Muscle layer of duodenum (tissue), 2 donors: ENCODE data around the gene CDH5.

ENCODE experiments used
- H3K27ac ChIP-seq: one replicate; pipeline ENCODE4 v1.7.0; 2013; ENCODE audit warnings: mild to moderate bottlenecking, low read length
- H3K27me3 ChIP-seq: one replicate; pipeline ENCODE4 v1.7.0; 2013; ENCODE audit warnings: low read depth, mild to moderate bottlenecking, control low read depth, low read length
- H3K36me3 ChIP-seq, 2 donors: one replicate each; pipeline ENCODE4 v1.7.0; 2013; ENCODE audit warnings: low read length in 2 of 2, control low read depth in 1 of 2, mild to moderate bottlenecking in 1 of 2; ENCODE audit not compliant: insufficient read depth in 2 of 2, control insufficient read depth in 1 of 2
- H3K4me1 ChIP-seq, 2 donors: one replicate each; pipeline ENCODE4 v1.7.0; 2013; ENCODE audit warnings: low read length in 2 of 2, mild to moderate bottlenecking in 2 of 2, control low read depth in 1 of 2, moderate library complexity in 1 of 2; ENCODE audit not compliant: insufficient read depth in 2 of 2, control insufficient read depth in 1 of 2
- H3K4me3 ChIP-seq, 2 donors: one replicate each; pipeline ENCODE4 v1.7.0; 2013; ENCODE audit warnings: low read length in 2 of 2, low read depth in 1 of 2, mild to moderate bottlenecking in 1 of 2
- H3K9me3 ChIP-seq, 2 donors: one replicate each; pipeline ENCODE4 v1.7.0; 2013; ENCODE audit warnings: low read length in 2 of 2, control low read depth in 1 of 2, mild to moderate bottlenecking in 1 of 2; ENCODE audit not compliant: control insufficient read depth in 1 of 2
- donor health status: healthy.

Gene CDH5

DNA sequence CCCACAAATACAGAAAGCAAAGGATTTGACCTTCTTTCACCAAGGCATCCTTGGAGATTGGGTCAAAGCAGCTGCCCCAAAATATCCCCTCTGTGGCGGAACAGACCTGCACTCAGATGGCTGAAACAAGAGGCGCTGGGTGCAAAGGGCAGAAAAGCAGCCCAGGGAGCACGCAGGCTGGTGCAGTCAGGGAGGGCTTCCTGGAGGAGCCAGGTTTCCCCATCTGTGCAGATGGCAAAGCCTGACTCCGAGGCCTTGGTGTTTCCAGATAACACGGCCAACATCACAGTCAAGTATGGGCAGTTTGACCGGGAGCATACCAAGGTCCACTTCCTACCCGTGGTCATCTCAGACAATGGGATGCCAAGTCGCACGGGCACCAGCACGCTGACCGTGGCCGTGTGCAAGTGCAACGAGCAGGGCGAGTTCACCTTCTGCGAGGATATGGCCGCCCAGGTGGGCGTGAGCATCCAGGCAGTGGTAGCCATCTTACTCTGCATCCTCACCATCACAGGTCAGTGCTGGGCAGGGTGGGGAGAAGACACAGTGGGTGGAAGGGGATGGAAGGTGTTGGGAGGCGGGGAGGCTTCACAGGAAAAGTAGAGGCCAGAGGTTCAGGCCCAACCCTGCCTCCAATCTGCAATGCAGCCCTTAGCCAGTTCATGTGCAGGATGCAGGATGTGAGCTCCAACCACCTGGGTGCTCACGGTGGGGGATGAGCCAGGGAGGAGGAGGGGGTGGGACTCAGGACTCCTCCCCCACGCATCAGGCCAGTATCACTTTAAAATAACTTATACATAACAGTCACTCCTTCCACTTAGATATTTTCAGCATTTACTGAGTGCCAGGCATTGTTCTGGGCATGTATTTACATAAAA is 34.3 kb downstream of the CDH5 start:
- H3K27ac ChIP-seq, result no peak overlapping the region
- no peaks in the 10 kb centered on the region for H3K36me3 ChIP-seq
- H3K4me1 ChIP-seq, result no peaks in the 10 kb centered on the region
- peaks cover 0 to 4% of the 10 kb centered on the region in 2 donors for H3K9me3 ChIP-seq
- H3K27me3 ChIP-seq, result no peaks in the 10 kb centered on the region
- H3K4me3 ChIP-seq, result no peak overlapping the region

DNA sequence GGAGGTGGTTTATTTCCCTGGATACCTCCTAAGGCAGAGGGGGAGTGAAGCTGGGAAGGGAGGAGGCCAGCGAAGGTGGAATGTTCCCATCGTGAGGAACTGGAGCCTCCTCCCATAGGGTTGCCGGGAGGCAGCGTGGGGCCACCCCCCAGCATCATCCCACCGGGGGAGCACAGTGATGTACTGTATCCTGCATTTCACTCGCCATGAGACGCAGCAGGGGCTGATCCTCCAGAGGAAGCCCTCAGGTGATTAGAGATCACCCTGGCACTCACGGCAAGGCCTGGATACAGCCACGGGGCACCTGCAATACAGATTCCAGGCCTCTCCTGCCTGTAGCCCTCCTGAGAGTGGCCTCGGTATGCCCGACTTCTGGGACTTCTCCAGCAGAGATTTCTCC is 35.1 kb downstream of the CDH5 start:
- Histone ChIP-seq H3K27me3 (no peaks in the 10 kb centered on the region), H3K36me3 (no peaks in the 10 kb centered on the region), H3K4me3 (no peak overlapping the region), H3K4me1 (peaks cover 0 to 1% of the 10 kb centered on the region in 2 donors), H3K27ac (no peak overlapping the region), H3K9me3 (peaks cover 0 to 4% of the 10 kb centered on the region in 2 donors)

DNA sequence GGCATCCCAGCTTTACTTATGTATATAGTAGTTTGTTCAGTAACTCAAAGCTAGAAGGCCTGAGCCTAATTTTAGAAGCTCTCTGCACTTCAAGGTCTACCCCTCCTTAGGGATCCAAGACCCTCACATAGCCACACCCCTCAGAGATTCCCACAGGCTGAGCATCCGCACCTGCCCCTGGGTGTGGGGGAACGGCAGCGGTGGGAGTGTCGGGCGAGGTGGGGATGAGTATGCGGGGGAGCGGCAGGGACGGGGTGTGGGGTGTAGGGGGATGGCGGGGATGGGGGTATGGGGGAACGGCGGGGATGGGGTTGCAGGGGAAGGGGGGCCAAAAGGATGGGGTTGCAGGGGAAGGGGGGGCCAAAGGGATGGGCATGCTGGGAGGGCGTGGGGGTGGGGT is 35.7 kb downstream of the CDH5 start:
- no peaks in the 10 kb centered on the region for H3K36me3 ChIP-seq
- H3K27me3 ChIP-seq, result no peaks in the 10 kb centered on the region
- H3K27ac ChIP-seq, result no peak overlapping the region
- H3K9me3 ChIP-seq, result peaks cover 0 to 4% of the 10 kb centered on the region in 2 donors
- no peak overlapping the region for H3K4me3 ChIP-seq
- H3K4me1 ChIP-seq, result peaks cover 0 to 7% of the 10 kb centered on the region in 2 donors

DNA sequence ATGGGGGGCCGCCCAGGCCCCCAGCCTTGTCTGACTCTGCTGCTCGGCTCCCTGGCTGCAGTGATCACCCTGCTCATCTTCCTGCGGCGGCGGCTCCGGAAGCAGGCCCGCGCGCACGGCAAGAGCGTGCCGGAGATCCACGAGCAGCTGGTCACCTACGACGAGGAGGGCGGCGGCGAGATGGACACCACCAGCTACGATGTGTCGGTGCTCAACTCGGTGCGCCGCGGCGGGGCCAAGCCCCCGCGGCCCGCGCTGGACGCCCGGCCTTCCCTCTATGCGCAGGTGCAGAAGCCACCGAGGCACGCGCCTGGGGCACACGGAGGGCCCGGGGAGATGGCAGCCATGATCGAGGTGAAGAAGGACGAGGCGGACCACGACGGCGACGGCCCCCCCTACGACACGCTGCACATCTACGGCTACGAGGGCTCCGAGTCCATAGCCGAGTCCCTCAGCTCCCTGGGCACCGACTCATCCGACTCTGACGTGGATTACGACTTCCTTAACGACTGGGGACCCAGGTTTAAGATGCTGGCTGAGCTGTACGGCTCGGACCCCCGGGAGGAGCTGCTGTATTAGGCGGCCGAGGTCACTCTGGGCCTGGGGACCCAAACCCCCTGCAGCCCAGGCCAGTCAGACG is 36.2 kb downstream of the CDH5 start:
- Histone ChIP-seq H3K27me3 (no peaks in the 10 kb centered on the region), H3K4me3 (no peak overlapping the region), H3K9me3 (peaks cover 0 to 4% of the 10 kb centered on the region in 2 donors), H3K36me3 (no peaks in the 10 kb centered on the region), H3K27ac (no peak overlapping the region), H3K4me1 (peaks cover 0 to 7% of the 10 kb centered on the region in 2 donors)

DNA sequence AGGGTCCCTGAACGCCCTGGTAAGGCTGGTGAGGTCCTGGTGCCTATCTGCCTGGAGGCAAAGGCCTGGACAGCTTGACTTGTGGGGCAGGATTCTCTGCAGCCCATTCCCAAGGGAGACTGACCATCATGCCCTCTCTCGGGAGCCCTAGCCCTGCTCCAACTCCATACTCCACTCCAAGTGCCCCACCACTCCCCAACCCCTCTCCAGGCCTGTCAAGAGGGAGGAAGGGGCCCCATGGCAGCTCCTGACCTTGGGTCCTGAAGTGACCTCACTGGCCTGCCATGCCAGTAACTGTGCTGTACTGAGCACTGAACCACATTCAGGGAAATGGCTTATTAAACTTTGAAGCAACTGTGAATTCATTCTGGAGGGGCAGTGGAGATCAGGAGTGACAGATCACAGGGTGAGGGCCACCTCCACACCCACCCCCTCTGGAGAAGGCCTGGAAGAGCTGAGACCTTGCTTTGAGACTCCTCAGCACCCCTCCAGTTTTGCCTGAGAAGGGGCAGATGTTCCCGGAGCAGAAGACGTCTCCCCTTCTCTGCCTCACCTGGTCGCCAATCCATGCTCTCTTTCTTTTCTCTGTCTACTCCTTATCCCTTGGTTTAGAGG is 37.1 kb downstream of the CDH5 start:
- no peak overlapping the region for H3K27ac ChIP-seq
- peaks cover 0 to 4% of the 10 kb centered on the region in 2 donors for H3K9me3 ChIP-seq
- no peak overlapping the region for H3K4me3 ChIP-seq
- H3K4me1 ChIP-seq, result peaks cover 0 to 7% of the 10 kb centered on the region in 2 donors
- no peaks in the 10 kb centered on the region for H3K27me3 ChIP-seq
- no peaks in the 10 kb centered on the region for H3K36me3 ChIP-seq

DNA sequence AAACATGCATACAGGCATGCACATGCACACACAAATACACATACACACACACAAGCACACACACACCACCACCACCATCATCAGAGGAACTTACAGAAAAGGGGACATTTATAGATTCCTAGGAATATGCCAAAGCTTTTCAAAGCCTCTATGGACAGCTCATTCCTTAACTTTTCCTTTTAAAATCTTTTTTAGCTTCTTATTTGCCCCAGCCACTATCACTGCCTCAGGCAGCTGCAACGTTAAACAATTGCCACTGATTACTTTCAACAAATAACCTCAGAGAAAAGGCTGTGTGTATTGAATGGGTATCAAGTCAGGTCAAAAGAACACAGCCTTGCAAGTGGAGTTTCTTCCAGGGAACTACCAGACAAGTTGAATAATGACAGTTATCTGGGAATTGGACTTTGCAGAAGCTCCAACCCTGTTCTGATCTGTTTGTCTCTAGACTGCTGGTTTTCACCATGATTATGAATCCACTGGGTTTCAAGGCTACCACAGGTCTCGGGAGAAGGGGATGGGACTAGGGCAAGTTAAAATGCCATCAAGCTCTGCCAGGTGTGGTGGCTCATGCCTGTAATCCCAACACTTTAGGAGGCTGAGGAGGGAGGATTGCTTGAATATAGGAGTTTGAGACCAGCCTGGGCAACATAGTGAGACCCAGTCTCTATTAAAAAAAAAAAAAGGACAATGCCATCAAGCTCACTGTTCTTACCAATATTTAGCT is 38.7 kb downstream of the CDH5 start:
- Histone ChIP-seq H3K9me3 (peaks cover 0 to 4% of the 10 kb centered on the region in 2 donors), H3K4me3 (no peak overlapping the region), H3K36me3 (no peaks in the 10 kb centered on the region), H3K27ac (no peak overlapping the region), H3K4me1 (peaks cover 0 to 7% of the 10 kb centered on the region in 2 donors), H3K27me3 (no peaks in the 10 kb centered on the region)

DNA sequence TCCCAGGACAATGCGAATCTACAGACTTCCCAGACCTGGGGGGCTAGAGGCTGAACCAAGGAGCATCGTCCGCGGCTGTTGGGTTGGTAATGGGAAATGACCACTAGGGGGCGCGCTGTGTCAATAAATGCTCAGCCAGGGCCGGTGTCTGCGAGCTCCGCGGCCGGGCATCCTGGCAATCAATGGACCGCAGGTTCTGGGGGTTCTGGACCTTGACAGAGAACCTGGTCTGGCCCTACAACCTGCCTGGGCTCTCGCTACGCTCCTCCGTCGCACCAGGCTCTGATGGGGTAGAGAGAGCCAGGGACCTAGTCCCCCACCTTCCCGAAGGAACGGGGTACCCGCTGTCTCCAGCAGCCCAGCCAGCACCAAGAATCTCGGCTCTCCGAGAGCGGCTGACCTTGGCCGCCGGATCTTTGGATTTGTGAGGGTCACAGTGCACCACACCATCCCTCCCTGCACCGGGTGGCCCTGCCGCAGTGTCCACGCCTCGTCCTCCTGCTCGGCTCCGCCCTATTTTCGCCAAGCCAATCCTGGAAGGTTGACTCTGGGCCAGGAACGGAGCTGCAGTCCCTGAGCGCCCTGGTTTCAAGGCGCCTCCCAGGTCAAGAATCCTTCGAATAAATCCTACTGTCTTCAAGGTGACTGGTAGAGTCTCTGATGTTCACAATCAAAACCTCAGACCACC is 40.2 kb downstream of the CDH5 start:
- Histone ChIP-seq H3K4me1 (peaks cover 0 to 7% of the 10 kb centered on the region in 2 donors), H3K9me3 (peaks cover 0 to 4% of the 10 kb centered on the region in 2 donors), H3K27ac (no peak overlapping the region), H3K27me3 (no peaks in the 10 kb centered on the region), H3K36me3 (no peaks in the 10 kb centered on the region), H3K4me3 (peak overlapping the region; percentile 67 to 80)

DNA sequence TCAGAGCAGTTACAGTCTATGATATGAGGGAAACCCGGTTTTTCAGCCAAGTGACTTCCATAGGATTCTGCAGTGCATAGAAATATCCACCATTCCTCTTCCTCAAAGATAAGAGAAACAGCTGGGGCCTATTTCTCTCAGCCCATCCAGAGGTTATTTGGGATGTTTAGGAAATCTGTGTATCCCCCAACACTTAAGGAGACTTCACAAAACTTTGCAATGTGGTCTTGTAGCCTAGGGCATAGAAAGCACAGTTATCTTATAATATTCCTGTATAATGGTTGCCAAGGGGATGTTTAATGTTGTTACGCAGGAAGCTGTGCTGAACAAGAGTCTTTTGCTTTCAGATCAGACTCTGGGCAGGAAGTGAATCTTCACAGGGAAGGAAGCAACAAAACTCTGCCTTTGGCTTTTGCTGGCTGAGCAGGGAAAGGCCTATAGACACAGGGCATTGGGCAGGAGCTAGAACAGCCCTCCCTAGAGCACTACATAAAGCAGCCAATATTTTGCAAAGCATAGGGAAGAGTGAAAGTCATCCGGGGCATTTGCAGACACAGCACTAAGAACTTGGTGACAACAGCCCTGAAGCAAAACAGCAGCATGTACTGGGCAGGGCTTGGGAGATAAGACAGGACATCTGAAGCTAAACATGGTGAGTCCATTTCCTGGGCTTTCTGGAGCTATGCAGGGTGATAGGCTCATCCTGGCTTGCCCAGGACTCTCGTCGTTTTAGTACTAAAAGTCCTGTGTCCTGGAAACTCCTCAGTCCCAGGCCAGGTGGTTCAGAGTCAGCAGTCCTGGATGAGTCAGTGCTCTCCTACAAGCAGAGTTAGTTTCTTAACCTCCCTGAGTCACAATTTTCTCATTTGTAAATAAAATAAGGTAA is 41.9 kb downstream of the CDH5 start:
- peak overlapping the region; percentile 13 for H3K27ac ChIP-seq
- peaks cover 0 to 7% of the 10 kb centered on the region in 2 donors for H3K4me1 ChIP-seq
- H3K4me3 ChIP-seq, result peak overlapping the region in 1 of 2 donors; percentile 5
- no peaks in the 10 kb centered on the region for H3K36me3 ChIP-seq
- H3K9me3 ChIP-seq, result peaks cover 0 to 12% of the 10 kb centered on the region in 2 donors
- no peaks in the 10 kb centered on the region for H3K27me3 ChIP-seq

DNA sequence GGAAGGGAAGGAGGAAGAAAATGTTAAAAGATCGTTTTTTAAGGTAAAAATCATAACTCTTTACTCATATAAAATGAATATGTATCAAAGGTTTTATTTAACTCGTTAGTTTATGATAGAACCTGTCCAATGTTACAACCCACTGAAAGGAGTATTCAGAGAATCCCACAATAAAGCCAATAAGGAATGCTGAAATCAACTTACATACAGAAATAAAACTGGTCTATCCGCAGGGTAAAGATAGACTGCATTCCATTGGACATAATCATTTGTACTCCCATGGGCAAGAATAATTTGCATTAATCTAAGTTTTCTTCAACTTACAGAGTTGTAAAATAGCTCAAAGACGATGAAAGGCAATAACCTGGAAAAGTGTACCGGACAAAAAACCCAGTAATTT is 42.7 kb downstream of the CDH5 start:
- peaks cover 0 to 7% of the 10 kb centered on the region in 2 donors for H3K4me1 ChIP-seq
- no peaks in the 10 kb centered on the region for H3K36me3 ChIP-seq
- no peak overlapping the region for H3K27ac ChIP-seq
- peaks cover 0 to 12% of the 10 kb centered on the region in 2 donors for H3K9me3 ChIP-seq
- H3K27me3 ChIP-seq, result no peaks in the 10 kb centered on the region
- H3K4me3 ChIP-seq, result no peak overlapping the region

DNA sequence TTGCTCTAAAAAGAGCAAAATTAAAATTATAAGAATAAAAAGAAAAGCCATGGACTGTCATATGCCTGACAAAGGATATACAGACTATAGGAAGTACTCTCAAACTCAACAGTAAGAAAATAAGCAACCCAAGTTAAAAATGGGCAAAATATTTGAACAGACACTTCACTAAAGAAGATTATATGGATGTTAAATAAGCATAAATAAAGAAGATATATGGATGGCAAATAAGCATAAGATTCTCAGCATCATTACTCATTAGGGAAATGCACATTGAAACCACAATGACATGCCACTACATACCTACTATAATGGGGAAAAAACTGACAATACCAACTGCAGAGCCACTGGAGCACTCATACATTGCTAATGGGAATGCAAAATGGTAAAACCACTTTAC is 45.7 kb downstream of the CDH5 start:
- Histone ChIP-seq H3K27me3 (no peaks in the 10 kb centered on the region), H3K4me3 (no peak overlapping the region), H3K36me3 (no peaks in the 10 kb centered on the region), H3K27ac (no peak overlapping the region), H3K9me3 (peaks cover 0 to 7% of the 10 kb centered on the region in 2 donors), H3K4me1 (peaks cover 0 to under 1% of the 10 kb centered on the region in 2 donors)
